AG09319 (cell line): ENCODE data around the gene STX11.

ENCODE experiments used
- DNase-seq: peaks from one replicate; pipeline ENCODE4 v3.0.0-alpha.2; 2010; ENCODE audit warnings: low read depth; ENCODE audit errors: extremely low read depth
- TF ChIP-seq, protein P1 (sequence below): IDR thresholded peaks from 2 replicates; pipeline ENCODE4 v1.5.1; 2011; ENCODE audit warnings: low read depth, mild to moderate bottlenecking, inconsistent platforms, low read length, moderate library complexity

STX11 gene

DNA sequence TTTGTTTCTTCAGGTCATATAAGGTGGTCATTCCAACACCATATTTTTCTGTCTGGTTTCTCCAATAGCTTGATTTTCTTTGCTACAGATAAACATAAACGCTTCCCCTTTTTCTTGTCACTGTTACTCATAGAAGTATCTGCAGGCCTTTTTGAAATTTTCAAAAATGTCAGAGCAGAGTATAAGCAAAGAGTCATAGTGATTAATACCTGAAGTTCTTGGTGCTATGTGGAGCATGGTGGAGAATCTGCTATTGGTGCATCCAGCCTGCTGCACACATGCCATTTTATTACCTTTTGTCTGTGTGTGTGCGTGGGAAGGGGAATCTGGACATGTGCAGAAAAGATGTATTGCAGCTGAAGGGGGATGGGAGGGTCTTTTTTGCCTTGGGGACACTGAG lies 19.7 kb downstream of the STX11 start:
- no peak for DNase-seq
- TF ChIP-seq, protein P1, sequence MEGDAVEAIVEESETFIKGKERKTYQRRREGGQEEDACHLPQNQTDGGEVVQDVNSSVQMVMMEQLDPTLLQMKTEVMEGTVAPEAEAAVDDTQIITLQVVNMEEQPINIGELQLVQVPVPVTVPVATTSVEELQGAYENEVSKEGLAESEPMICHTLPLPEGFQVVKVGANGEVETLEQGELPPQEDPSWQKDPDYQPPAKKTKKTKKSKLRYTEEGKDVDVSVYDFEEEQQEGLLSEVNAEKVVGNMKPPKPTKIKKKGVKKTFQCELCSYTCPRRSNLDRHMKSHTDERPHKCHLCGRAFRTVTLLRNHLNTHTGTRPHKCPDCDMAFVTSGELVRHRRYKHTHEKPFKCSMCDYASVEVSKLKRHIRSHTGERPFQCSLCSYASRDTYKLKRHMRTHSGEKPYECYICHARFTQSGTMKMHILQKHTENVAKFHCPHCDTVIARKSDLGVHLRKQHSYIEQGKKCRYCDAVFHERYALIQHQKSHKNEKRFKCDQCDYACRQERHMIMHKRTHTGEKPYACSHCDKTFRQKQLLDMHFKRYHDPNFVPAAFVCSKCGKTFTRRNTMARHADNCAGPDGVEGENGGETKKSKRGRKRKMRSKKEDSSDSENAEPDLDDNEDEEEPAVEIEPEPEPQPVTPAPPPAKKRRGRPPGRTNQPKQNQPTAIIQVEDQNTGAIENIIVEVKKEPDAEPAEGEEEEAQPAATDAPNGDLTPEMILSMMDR: no peak

DNA sequence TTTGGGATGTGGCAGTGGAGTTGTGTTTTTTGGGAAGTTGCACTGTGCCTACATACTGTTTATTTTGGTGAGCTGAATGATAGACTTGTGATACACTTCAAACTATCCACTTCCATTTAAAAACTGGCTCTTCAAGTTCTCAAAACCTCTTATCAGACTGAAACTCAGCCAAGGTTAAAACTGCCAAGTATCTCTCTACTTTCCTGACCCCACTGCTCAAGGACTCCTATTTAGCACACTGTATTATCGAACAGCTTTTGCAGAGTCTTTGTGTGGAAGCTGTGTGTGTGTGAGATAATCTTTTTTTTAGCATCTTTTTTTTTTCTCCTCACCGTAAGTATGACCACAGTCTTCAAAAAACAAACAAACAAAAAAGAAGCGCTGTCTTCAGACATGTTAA lies 21.1 kb downstream of the STX11 start:
- TF ChIP-seq, protein P1: no peak
- DNase-seq: no peak

DNA sequence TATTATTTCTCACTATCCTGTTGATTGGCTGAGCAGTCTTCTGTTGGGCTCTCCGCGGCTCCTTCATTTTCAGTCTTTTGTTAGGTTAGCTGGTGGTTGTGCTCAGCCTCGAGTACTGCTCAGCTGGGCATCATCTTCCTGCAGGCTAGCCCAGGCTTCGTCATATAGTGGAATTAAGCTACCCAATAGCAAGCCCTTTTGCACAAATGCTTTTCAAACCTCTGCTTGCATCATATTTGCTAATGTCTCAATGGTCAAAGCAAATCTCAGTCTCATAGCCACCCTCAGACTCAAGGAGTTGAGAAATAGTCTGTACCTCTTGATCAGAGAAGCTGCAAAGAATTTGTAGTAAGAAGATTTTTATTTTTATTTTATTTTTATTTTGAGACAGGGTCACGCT lies 23.7 kb downstream of the STX11 start:
- TF ChIP-seq, protein P1: no peak

DNA sequence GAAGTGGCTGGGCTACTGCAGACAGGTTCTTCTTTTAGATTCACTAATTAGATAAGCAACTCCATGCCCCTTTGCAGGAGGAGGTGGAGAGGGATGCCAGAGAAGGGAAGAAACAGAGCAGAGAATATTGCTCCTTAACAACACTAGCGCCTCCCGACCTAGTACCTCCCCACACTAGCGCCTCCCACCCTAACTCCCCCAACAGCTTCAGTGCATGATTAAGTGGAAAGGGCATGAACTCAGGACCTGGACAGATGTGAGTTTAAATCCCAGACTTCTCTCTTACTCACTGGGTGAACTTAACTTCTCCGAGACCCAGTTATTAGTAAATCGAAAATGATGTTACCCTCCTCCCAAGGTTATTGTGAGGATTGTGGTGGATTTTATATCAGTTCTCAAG lies 25.7 kb downstream of the STX11 start:
- no peak for DNase-seq
- TF ChIP-seq, protein P1: no peak

More for the DNA sequence above, 23.7 kb downstream of the STX11 start:
- no peak for DNase-seq

DNA sequence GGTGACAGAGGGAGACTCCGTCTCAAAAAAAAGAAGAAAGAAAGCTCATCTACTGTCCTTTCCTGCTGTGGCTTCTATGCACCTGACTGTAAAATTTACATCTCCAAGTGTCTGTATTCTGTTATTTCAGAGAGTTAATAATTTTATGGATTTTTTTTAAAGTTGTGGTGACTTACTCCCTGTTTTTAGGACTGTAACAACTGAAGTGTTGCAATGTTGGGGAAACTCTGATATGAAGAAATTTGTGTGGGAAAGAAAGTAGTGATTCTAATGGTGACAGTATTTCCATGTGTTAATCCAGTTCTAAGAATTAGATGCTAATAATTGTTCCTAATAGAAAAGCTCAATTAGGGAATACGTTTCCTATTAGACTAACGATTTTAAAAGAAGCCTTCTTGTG lies 27.4 kb downstream of the STX11 start:
- no peak for DNase-seq
- TF ChIP-seq, protein P1: no peak

DNA sequence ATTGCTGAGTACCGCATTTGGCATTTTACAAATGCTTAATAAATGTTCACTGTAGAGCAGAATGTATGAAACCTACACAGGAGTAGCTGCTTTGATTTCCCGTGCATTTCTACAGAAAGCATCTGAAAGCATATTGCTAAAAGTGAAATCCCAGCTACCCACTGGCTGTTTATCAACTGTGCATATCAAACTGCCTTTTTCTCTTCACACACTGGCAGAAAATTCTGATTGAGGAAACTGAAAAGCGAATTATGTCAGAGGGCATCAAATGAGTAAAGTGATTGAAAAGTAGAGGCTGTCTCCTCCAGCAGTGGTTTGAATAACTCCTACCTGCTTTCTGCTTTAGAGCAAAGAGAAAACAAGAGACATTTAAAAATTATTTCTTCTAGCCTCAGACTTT lies 28.0 kb downstream of the STX11 start:
- no peak for DNase-seq
- TF ChIP-seq, protein P1: no peak

DNA sequence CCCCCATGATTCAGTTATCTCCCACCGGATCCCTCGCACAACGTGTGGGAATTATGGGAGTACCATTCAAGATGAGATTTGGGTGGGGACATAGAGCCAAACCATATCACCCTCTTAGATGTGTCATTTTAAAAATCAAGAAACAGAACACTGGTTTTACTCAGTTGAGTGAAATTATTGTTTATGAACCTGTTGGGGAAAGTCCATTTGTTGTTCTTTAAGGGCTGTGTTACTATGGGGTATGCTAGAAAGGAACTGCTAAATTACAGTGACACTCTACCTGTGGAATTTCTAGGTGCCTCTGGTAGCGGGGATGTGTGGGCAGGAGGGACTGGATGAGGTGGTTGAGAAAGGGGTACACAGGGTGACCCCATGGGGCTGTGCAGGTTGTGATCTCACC lies 28.9 kb downstream of the STX11 start:
- TF ChIP-seq, protein P1: no peak

More for the DNA sequence above, 28.9 kb downstream of the STX11 start:
- DNase-seq: no peak
